Natural killer cell treated with Interleukin-12 subunit alpha and Interleukin-12 subunit beta and Interleukin-15 and Interleukin-18, amount 100 ng/mL, for 72 hours (primary cell): ENCODE results near the gene ANKEF1. TPM values are rescaled to one million over a fixed set of nuclear protein-coding genes. Genes with fewer than 3 reads are reported as not detected.

Experiments
- ATAC-seq, 2 donors: fragments of 150-1000 bp; cut with Tn5 transposase in 1 of 2; sonication (Bioruptor Pico), chemical (Tn5 transposase) in 1 of 2; 2 replicates each; pipeline ENCODE4 v1.10.0; 2021
- DNase-seq: peaks from one replicate; pipeline ENCODE4 v3.0.0; 2022; ENCODE audit warnings: low spot score
- H3K27ac Mint-ChIP-seq, 2 donors: 1 replicate in 1 of 2; 2 replicates in 1 of 2; pipeline ENCODE4 v1.8.0; 2022; ENCODE audit warnings: mixed read lengths in 2 of 2, mild to moderate bottlenecking in 1 of 2, moderate library complexity in 1 of 2
- H3K27me3 Mint-ChIP-seq, 2 donors: 1 replicate in 1 of 2; 2 replicates in 1 of 2; pipeline ENCODE4 v1.8.0; 2022; ENCODE audit warnings: mixed read lengths in 2 of 2
- H3K36me3 Mint-ChIP-seq: one replicate; pipeline ENCODE4 v1.8.0; 2022; ENCODE audit warnings: mixed read lengths
- H3K4me1 Mint-ChIP-seq, 2 donors: 1 replicate in 1 of 2; 2 replicates in 1 of 2; pipeline ENCODE4 v1.8.0; 2022; ENCODE audit warnings: low read depth in 2 of 2, mixed read lengths in 2 of 2, mild to moderate bottlenecking in 1 of 2
- H3K4me3 Mint-ChIP-seq: one replicate; pipeline ENCODE4 v1.8.0; 2022; ENCODE audit warnings: mixed read lengths
- H3K9me3 Mint-ChIP-seq: 2 replicates; pipeline ENCODE4 v1.8.0; 2022; ENCODE audit warnings: mixed read lengths
- total RNA-seq, 2 donors: library from RNA; stranded (reverse); gene quantifications; one replicate each; pipeline ENCODE4 v1.2.3, GENCODE V29; 2022

ANKEF1 gene
- total RNA-seq, 2 donors from 2014 or later = 1.8 to 4.4 TPM

GRCh38 chr20:10078403-10078802 lies 43.6 kb downstream of the ANKEF1 start:
- H3K27ac Mint-ChIP-seq = no peak overlapping the region
- no peaks in the 10 kb centered on the region for H3K4me1 Mint-ChIP-seq
- H3K27me3 Mint-ChIP-seq = peaks cover 8 to 9% of the 10 kb centered on the region in 2 donors
- H3K36me3 Mint-ChIP-seq = no peaks in the 10 kb centered on the region
- H3K9me3 Mint-ChIP-seq = no peaks in the 10 kb centered on the region
- no peak overlapping the region for H3K4me3 Mint-ChIP-seq
- ATAC-seq (no peak), DNase-seq (no peak)

GRCh38 chr20:10079964-10080363 lies 45.2 kb downstream of the ANKEF1 start:
- H3K36me3 Mint-ChIP-seq = no peaks in the 10 kb centered on the region
- no peaks in the 10 kb centered on the region for H3K4me1 Mint-ChIP-seq
- peaks cover 3 to 8% of the 10 kb centered on the region in 2 donors for H3K27me3 Mint-ChIP-seq
- DNase-seq (no peak), ATAC-seq (no peak)
- H3K9me3 Mint-ChIP-seq = no peaks in the 10 kb centered on the region
- H3K4me3 Mint-ChIP-seq = no peak overlapping the region
- H3K27ac Mint-ChIP-seq = no peak overlapping the region

- ATAC-seq = no peak
- Mint-ChIP-seq H3K27me3 (peaks cover 3 to 4% of the 10 kb centered on the region in 2 donors), H3K4me3 (no peak overlapping the region), H3K4me1 (no peaks in the 10 kb centered on the region), H3K36me3 (no peaks in the 10 kb centered on the region), H3K27ac (no peak overlapping the region), H3K9me3 (no peaks in the 10 kb centered on the region)
- DNase-seq = no peak
These were observed 45.8 kb downstream of the ANKEF1 start for GRCh38 chr20:10080574-10080973.

GRCh38 chr20:10089871-10090587 lies 55.2 kb downstream of the ANKEF1 start:
- Mint-ChIP-seq H3K36me3 (no peaks in the 10 kb centered on the region), H3K9me3 (no peaks in the 10 kb centered on the region), H3K27me3 (peaks cover 6 to 13% of the 10 kb centered on the region in 2 donors), H3K4me3 (no peak overlapping the region), H3K4me1 (no peaks in the 10 kb centered on the region), H3K27ac (no peak overlapping the region)
- ATAC-seq = no peak
- no peak for DNase-seq

- H3K4me1 Mint-ChIP-seq = no peaks in the 10 kb centered on the region
- no peaks in the 10 kb centered on the region for H3K36me3 Mint-ChIP-seq
- DNase-seq = no peak
- no peak for ATAC-seq
- H3K27me3 Mint-ChIP-seq = peaks cover 6 to 13% of the 10 kb centered on the region in 2 donors
- no peaks in the 10 kb centered on the region for H3K9me3 Mint-ChIP-seq
- no peak overlapping the region for H3K4me3 Mint-ChIP-seq
- no peak overlapping the region for H3K27ac Mint-ChIP-seq
These were observed 55.9 kb downstream of the ANKEF1 start for GRCh38 chr20:10090588-10091166.

- no peak overlapping the region for H3K27ac Mint-ChIP-seq
- DNase-seq (no peak), ATAC-seq (no peak)
- peaks cover 13 to 14% of the 10 kb centered on the region in 2 donors for H3K27me3 Mint-ChIP-seq
- no peak overlapping the region for H3K4me3 Mint-ChIP-seq
- no peaks in the 10 kb centered on the region for H3K9me3 Mint-ChIP-seq
- no peaks in the 10 kb centered on the region for H3K36me3 Mint-ChIP-seq
- H3K4me1 Mint-ChIP-seq = no peaks in the 10 kb centered on the region
These were observed 58.4 kb downstream of the ANKEF1 start for GRCh38 chr20:10093087-10093591.

GRCh38 chr20:10094566-10095173 lies 59.9 kb downstream of the ANKEF1 start:
- H3K27ac Mint-ChIP-seq = no peak overlapping the region
- peaks cover 20 to 23% of the 10 kb centered on the region in 2 donors for H3K27me3 Mint-ChIP-seq
- no peaks in the 10 kb centered on the region for H3K4me1 Mint-ChIP-seq
- no peak overlapping the region for H3K4me3 Mint-ChIP-seq
- H3K36me3 Mint-ChIP-seq = no peaks in the 10 kb centered on the region
- DNase-seq (no peak), ATAC-seq (no peak)
- H3K9me3 Mint-ChIP-seq = no peaks in the 10 kb centered on the region

GRCh38 chr20:10096790-10097189 lies 62.0 kb downstream of the ANKEF1 start:
- no peaks in the 10 kb centered on the region for H3K4me1 Mint-ChIP-seq
- no peaks in the 10 kb centered on the region for H3K36me3 Mint-ChIP-seq
- no peak overlapping the region for H3K27ac Mint-ChIP-seq
- H3K4me3 Mint-ChIP-seq = no peak overlapping the region
- DNase-seq (no peak), ATAC-seq (no peak)
- no peaks in the 10 kb centered on the region for H3K9me3 Mint-ChIP-seq
- peaks cover 20 to 27% of the 10 kb centered on the region in 2 donors for H3K27me3 Mint-ChIP-seq

- DNase-seq = no peak
- H3K4me3 Mint-ChIP-seq = no peak overlapping the region
- no peak for ATAC-seq
- peaks cover 4% of the 10 kb centered on the region for H3K9me3 Mint-ChIP-seq
- H3K27me3 Mint-ChIP-seq = peaks cover 4 to 22% of the 10 kb centered on the region in 2 donors
- no peak overlapping the region for H3K27ac Mint-ChIP-seq
- H3K4me1 Mint-ChIP-seq = no peaks in the 10 kb centered on the region
- peaks cover 5% of the 10 kb centered on the region for H3K36me3 Mint-ChIP-seq
These were observed 70.3 kb downstream of the ANKEF1 start for GRCh38 chr20:10105046-10105445.

Other genes with a start within 250 kb of the ANKEF1 start
- gene PAK5, start 195.9 kb upstream of the ANKEF1 start, total RNA-seq = not detected
- under 1 TPM in 1 of 2 donors, not detected in 1; 0.76 TPM for gene SNAP25, start 183.8 kb downstream of the ANKEF1 start, total RNA-seq